Cerebellar cortex (tissue), 1 donor: ENCODE measurements around the gene FRYL.

ENCODE experiments used
- DNase-seq: peaks from one replicate; pipeline ENCODE4 v3.0.0-alpha.2; 2015; ENCODE audit warnings: low spot score

Gene FRYL

GRCh38 chr4:48554606-48555005 lies 225.5 kb downstream of the FRYL start:
- DNase-seq = no peak

GRCh38 chr4:48553720-48554119 lies 226.4 kb downstream of the FRYL start:
- DNase-seq = no peak

GRCh38 chr4:48546336-48546735 lies 233.7 kb downstream of the FRYL start:
- DNase-seq = peak; percentile 22

GRCh38 chr4:48543796-48544195 lies 236.3 kb downstream of the FRYL start:
- DNase-seq = no peak

GRCh38 chr4:48542888-48543287 lies 237.2 kb downstream of the FRYL start:
- DNase-seq = no peak

GRCh38 chr4:48539597-48539996 lies 240.5 kb downstream of the FRYL start:
- no peak for DNase-seq

GRCh38 chr4:48538358-48538757 lies 241.7 kb downstream of the FRYL start:
- no peak for DNase-seq

- DNase-seq = no peak
These were observed 253.7 kb downstream of the FRYL start for GRCh38 chr4:48526406-48526805.

- no peak for DNase-seq
These were observed 261.9 kb downstream of the FRYL start for GRCh38 chr4:48518143-48518542.

- DNase-seq = no peak
These were observed 270.5 kb downstream of the FRYL start for GRCh38 chr4:48509543-48509942.

- DNase-seq = no peak
These were observed 273.4 kb downstream of the FRYL start for GRCh38 chr4:48506716-48507115.

- no peak for DNase-seq
These were observed 275.7 kb downstream of the FRYL start for GRCh38 chr4:48504352-48504751.

- DNase-seq = no peak
These were observed 276.1 kb downstream of the FRYL start for GRCh38 chr4:48504026-48504330.

- DNase-seq = no peak
These were observed 276.6 kb downstream of the FRYL start for GRCh38 chr4:48503233-48504025.

- DNase-seq = no peak
These were observed 280.5 kb downstream of the FRYL start for GRCh38 chr4:48499551-48500066.

- DNase-seq = no peak
These were observed 281.2 kb downstream of the FRYL start for GRCh38 chr4:48498895-48499294.

- no peak for DNase-seq
These were observed 284.1 kb downstream of the FRYL start for GRCh38 chr4:48495941-48496340.

GRCh38 chr4:48493452-48494100 lies 286.5 kb downstream of the FRYL start:
- no peak for DNase-seq

GRCh38 chr4:48491514-48492176 lies 288.4 kb downstream of the FRYL start:
- DNase-seq = no peak

GRCh38 chr4:48490680-48491513 lies 289.2 kb downstream of the FRYL start:
- no peak for DNase-seq

- DNase-seq = no peak
These were observed 289.9 kb downstream of the FRYL start, which contains the start of gene ZAR1 for GRCh38 chr4:48490012-48490679. Gene ZAR1, plus strand, starts transcription at chr4:48490252. Its CDS starts 40 bp downstream, at chr4:48490292.

GRCh38 chr4:48489683-48490011 lies 290.4 kb downstream of the FRYL start:
- DNase-seq = no peak
